Activated gamma-delta T cell treated with anti-CD3 and anti-CD28 coated beads, Interleukin-2, amount 50 U/mL, for 16 hours (primary cell): ENCODE data around the gene SPINDOC.
"Not testable (repeated sequence)": the region's sequence is repeated elsewhere in the genome, so short reads cannot be mapped to it uniquely, and the experiment has no call there.

Source experiments
- DNase-seq: peaks from one replicate; pipeline ENCODE4 v3.0.0-alpha.2; 2020; ENCODE audit warnings: low read depth

Gene SPINDOC, protein sequence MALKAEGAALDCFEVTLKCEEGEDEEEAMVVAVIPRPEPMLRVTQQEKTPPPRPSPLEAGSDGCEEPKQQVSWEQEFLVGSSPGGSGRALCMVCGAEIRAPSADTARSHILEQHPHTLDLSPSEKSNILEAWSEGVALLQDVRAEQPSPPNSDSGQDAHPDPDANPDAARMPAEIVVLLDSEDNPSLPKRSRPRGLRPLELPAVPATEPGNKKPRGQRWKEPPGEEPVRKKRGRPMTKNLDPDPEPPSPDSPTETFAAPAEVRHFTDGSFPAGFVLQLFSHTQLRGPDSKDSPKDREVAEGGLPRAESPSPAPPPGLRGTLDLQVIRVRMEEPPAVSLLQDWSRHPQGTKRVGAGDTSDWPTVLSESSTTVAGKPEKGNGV

DNA sequence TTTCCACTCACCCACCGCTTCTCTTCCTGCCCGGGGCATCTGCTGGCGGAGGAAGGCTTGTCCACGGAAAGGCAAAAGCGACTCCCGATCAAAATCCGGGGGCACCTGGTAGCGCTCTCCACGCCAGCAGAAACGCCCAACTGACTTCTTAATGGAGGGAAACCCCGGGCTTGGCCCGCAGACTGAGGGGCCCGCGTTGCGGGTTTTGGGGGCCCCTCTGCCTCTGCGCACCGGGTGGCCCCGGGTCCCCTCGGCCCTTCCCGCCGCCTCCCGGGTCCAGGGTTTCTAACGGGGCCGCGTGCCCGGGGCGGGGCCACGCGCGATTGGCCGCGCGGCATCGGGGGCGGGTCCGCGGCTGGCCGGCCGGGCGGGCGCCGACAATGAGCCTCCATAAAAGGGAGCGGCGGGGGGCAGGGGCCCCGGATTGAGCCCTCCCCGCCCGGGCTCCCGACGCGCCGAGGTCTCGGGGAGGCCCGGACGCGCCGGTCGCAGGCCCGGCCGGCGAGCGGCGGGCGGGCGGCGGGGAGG, at the start of gene SPINDOC:
Gene SPINDOC (plus strand): TSS at position 422 of the 528 bp plus-strand sequence. CDS start 231 bp downstream, outside the sequence.
- peak; percentile 51 for DNase-seq

DNA sequence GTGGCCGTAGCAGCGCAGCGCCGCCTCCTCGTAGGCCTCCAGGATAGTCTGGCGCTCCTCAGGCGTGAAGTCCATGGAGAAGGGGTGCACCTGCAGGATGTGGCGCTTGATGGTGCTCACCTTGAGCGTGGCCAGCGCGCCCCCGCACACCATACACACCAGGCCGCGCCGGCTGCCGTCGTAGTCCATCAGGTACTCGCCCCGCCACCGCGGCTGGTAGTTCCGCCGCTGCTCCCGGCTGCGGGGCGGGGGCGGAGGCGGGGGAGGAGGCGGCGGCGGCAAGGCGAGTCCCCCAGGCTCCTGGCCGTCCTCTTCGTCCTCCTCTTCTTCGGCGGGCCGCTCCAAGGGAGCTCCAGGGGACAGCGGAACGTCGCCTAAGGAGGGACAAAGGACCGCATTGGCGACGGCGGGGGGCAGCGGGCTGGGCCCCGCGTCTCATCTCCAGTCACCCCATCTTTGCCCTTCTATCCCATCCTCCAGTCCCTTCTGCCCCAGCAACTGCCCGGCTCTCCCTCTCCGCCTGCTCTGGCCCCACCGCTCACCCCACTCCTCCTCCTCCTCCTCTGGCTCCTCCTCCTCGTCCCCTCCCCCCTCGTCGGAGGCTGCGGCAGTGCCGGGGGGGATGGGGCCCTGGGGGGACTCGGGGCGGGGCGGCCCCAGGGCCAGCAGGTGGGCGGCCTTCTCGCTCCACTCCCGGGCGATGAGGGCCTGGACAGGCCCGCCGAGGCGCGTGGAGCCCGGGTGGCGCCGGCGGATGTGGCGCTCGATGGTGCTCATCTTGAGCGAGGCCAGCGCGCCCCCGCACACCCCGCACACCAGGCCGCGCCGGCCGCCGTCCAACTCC, 49.5 kb upstream of the SPINDOC start:
- no peak for DNase-seq

DNA sequence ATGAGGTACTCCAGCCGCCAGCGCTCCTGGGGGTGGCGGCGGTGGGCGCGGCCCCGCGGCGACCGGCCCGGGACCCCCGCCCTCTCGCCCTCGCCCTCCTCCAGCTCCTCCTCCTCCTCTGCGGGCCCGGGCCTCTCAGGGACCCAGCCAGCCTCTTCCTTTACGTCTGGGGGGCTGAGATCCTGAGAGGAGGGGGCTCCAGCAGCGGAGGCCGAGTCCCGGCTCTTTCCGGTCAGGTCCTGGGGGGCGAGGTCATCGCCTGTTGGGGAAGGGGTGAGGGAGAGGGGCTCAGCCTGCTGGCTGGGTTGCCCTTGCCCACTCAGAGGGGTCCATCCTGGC, 48.9 kb upstream of the SPINDOC start:
- no peak for DNase-seq

DNA sequence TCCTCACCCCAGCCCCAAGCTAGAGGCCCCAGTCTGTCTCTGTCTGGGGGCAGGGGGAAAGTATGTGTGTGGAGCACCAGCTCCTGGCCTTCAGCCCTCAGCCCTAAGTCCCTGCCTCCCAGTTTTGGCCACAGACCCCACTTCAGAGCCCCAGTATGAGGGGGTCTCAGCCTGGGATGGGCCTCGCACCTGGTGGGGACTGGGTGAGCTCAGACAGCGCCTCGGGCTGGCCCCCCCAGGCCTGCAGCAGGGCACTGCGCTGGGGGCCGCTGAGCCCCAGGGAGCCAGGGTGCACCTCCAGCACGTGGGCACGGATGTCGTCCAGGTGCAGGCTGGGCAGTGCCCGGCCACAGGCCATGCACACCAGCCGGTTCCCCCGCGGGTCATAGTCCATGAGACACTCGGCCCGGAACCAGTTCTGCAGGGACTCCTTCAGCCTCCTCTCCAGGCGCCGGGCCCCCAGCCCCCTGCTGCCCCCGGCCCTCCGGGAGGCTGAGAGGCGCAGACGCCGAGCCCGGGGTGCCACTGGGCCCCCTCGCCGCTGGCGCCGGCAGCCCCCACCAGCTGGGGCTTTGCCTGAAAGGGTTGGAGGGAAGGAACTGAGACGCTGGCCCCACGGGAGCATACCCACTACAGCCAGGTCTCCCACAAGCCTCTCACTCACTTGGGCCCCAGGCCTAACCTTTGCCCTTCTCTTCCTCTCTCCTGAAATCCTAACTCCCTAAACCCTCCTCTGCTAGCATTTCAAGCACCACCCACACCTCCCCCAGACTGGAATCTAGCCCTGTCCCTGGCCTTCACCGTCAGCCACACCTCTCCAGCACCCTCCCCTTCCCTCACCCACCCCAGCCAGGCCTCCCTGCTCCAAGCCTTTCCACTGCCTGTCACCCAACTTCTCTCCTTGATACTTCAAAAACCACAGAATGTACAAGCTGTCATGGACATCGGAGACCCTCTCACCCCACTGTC, 48.3 kb upstream of the SPINDOC start:
- DNase-seq = no peak

DNA sequence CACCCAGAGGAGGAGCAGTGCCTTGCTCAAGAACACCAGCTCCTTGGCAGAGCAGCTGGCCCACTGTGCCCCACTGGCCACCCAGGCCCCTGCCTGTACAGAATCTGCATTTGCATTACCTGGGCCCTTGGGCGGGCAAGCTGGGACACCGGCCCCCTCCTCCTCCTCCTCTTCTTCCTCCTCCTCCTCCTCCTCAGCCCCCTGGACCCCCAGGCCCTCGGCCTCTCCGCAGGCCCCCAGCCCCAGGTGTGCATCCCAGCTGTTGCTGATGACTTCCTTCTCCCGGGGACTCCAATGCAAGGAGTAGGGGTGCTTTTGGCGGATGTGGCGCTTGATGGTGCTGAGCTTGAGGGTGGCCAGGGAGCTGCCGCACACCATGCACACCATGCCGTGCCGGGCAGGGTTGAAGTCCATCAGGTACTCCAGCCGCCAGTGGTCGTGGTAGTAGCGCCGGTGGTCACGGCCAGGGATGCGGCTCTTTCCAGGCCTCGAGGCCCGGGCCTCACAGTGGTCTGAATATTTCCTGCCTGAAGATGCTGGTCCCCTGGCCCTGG, 47.5 kb upstream of the SPINDOC start:
- no peak for DNase-seq

DNA sequence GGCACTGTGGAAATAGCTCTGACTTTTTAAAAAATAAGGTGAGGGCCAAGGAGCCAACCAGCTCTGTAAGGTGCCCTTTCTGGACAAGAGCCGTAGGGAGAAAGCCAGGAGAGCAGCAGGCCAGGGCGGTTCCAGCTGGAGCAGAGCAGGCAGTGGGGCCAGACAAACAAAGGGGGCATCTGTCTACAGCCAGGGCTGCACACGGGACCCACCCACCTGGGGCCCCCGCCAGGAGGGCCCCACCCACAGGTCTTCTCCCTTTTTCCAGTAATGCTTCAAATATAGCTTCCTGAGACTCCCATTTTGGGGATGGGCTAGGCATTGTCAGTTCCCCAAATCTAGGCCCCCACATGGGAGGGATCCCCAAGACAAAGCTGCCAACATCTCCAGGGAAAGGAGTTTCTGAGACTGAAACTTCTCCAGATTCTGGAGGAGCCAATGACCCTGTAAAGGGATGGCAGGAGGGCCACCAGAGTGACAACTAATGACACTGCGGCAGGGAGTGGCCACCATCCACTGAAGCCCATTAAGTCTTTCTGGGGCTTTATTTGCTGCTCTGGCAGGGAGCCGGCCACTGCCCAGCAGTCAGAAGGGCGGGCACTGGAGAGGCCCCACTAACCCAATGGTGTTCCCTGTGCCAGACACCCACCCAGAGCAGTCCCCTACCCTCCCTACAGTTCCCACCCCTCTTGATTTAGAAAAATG, 46.6 kb upstream of the SPINDOC start:
- no peak for DNase-seq

DNA sequence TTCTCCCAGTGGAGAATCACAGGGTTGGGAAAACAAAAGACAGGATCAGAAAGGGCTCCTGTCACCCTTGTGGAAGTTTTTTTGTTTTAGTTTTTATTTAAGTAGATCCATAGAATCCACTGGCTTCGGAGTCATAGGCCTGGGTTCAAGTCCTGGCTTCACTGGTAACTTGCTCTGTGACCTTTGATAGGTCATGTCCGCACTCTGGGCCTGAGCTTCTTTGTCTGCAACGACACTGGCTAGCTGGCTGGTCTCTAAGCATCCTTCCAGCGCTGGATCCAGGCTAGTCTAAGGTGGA, 46.0 kb upstream of the SPINDOC start:
- DNase-seq = no peak

DNA sequence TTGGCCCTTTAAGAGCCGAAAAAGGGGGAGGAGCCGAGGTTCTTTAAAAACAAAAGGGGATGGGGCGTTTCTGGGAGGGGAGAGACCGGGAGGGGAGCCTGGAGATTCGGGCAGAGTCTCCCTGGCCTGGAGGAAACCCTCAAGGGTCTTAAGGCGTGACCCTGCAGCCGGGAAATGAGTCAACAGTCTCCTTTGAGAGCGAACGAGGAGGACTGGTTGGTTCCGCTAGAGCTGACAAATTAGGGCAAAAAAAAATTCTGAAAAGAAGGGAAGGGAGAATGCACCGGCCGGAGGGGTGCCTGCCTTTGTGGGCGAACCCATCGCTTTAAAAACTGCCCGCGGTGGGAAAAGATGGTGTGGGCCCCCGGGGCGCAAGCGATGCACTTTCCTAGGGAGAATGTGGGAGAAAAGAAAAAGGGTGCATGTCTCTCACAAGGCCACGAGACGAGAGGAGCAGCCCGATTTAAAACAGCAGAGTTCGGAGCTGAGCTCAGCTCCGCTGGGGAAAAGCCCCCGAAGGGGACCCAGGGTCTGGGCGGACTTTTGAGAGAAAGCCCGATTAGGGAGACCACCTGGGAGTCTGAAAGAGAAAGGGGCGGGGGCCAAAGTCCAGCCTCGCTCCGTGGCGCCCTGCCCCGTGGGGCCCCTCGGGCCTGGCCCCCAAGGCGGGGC, 45.6 kb upstream of the SPINDOC start:
- DNase-seq = peak; percentile 15

DNA sequence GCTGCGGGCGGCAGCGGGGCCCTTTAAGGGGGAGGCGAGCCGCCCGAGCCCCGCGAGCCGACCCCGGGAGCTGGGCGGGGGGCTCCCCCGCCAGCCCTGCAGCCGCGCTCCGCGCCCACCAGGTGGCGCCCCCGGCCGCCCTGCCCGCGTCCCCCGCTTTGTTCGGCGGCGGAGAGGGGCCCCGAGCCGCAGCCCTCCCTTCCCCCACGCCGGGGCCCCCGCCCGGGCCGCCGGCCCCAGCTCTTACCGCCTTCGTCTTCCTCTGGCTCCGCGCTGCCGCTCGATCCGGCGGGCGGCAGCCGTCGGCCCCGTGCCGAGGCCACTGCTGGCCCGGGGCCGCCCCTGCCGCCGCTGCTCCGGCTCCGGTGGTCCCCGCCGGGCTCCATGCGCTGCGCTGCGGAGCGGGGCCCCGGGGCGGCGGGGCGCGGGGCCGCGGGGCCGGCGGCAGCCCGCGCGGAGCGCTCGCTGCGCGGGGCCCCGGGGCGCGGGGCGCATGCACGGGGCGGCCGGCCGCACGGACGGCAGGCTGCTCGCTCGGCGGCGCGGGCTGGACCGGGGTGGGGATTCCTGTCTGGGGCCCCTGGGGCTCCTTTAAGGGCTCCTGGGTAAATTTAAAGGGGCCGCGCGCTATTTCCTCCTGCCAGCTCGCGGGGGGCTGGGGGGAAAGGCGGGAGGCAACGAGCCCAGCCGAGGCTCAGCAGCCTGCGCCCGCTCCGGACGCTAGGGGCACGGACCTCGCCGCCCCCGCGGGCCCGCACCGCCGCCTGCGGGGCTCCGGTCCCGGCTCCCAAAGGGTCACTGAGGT, 44.8 kb upstream of the SPINDOC start, which contains the start of gene ZFTA:
Gene ZFTA (minus strand): TSS at position 539 of the 805 bp plus-strand sequence. CDS start 153 bp downstream, at position 386.
- peak; percentile 51 for DNase-seq

DNA sequence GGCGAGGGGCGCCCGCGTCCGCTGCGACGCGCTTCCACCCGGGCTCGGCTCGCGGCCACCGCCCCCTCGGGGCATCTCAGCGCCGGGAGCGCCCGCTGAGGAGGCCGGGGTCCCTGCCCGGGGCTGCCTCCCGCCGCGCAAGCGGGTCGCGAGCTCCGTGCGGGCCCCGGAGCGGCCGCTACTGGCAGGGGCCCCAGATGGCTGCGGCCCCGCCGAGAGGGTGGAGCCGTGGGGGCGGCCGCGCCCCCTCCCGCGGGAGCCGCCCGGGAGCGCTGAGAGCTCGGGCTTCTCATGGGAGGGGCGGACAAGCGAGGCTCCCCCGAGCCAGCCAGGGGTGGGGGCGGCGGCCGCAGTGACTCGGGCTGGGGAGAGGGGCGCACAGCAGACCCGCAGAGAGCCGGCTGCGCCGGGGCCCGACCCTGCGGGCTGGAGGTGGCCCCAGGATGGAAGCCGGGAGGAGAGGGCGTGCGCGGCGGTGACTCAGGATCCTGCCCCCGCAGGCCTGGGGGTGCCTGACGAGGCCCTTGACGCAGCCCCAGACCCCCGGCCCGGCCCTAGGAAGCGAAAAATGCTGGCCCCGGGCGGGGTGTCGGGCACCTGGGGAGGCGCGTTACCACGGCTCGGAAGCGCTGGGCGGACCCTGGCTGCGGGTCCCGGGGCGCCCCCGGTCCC, 44.1 kb upstream of the SPINDOC start:
- DNase-seq = no peak

DNA sequence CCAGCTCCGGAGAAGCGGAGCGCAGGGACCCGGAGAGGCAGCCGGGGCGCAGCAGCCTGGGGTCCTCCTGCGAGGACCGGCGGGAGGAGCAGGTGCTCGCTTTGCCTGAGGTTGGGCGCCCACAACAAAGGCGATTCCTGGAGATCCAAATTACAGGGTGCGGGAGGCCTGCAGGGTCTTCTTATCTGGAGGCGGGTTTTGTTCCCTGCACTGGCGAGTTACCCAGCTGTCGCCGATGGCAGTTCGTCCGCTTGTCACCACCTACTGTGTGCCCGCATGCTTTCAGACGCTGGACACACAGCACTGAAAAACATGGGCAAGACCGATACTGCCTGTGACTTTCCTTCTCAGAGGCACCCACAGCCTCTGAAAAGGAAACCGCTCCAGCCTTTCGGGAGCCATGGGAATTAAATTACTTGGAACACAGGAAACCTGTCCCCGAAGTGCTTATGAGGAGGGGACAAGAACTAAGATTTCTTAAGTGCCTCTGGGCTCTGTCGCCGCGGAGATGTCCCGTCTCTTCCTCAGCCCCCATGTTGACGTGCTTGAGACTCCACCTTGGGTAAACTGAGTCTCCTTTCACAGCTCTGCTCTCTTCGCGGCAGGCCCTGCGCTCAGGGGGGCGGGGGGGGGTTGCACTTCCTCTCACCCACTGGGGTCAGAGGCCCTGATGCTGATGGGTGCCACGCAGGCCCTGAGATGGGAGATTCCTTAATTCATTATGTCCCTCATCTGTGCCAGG, 43.4 kb upstream of the SPINDOC start:
- DNase-seq = no peak

DNA sequence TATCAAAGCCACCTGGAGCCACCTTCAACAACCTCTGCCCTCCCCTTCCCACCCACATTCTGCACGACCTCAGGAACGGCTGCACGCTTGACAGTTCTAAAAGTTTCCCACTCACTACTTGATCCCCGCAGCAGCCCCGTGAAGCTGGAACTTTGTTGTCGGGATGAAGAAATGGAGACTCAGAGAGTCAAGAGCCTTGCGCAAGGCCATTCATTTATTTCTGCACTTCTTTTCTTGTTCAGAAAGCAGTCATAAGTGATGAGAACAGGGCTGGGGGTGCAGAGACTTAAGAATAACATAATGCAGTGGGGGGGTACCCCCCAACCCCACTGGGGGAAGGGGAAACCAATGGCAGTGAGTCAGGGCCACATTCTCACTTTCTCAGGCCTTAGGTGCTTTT, 42.5 kb upstream of the SPINDOC start:
- no peak for DNase-seq

DNA sequence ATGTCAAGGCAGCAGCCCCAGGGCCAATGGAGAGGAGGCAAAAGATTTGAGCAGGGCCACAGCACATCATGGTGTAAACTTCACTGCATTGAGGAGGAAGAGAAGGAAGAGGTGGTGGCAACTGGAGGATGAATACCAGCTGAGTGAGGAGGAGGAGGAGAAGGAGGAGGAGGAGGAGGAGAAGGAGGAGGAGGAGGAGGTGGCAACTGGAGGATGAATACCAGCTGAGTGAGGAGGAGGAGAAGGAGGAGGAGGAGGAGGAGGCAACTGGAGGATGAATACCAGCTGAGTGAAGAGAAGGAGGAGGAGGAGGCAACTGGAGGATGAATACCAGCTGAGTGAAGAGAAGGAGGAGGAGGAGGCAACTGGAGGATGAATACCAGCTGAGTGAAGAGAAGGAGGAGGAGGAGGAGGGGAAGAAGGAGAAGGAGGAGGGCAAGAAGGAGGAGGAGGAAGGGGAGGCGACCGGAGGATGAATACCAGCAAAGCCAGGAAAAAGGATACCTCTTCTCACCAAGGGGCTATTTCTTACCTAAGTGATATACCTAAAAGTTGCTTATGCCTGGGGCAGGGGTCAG, 41.4 kb upstream of the SPINDOC start:
- not testable (repeated sequence) for DNase-seq

DNA sequence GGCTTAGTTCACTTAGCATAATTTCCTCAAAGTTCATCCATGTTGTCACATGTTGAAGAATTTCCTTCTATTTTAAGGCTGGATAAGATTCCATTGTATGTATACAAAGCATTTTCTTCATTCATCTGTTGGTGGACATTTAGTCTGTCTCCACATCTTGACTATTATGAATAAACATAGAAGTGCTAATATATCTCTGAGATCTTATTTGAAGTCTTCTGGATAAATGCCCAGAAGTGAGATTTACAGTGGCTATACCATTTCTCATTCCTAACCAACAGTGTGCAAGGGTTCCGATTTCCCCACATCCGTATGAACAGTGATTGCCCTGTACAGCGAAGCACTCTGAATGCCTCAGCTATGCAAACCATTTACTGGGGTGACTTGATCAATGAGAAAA, 38.1 kb upstream of the SPINDOC start:
- DNase-seq = no peak

DNA sequence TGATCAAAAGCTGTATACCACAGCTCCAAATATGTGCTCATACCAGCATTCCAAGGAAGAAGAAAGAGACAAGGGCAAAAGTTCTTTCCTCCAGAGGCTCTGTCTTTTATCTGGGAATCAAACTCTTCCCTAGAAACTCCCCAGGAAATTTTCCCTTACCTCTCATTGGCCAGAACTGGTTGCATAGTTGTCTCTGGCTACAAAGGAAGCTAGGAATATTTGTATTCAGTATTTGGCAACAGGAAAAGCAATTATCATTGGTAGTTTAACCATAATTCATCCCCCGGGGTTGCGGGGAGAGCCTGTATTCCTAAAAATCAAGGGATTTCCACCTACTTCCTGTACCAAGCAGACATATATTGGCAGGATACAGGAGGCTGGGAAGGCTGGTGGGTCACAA, 34.2 kb upstream of the SPINDOC start:
- no peak for DNase-seq

DNA sequence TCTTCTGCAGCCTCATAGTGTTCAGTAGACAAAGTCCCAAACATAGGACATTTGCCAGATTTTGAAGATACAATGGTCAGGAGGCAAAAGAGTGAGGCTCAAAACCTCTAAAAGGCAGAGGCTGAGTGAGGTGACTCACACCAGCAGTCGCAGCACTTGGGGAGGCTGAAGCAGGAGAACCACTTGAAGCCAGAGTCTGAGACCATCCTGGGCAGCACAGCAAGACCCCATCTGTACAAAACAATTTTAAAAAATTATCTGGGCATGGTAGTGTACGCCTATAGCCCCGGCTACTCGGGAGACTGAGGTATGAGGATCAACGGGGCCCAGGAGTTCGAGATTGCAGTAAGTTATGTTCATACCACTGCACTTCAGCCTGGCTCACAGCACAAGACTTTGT, 30.5 kb upstream of the SPINDOC start:
- no peak for DNase-seq

DNA sequence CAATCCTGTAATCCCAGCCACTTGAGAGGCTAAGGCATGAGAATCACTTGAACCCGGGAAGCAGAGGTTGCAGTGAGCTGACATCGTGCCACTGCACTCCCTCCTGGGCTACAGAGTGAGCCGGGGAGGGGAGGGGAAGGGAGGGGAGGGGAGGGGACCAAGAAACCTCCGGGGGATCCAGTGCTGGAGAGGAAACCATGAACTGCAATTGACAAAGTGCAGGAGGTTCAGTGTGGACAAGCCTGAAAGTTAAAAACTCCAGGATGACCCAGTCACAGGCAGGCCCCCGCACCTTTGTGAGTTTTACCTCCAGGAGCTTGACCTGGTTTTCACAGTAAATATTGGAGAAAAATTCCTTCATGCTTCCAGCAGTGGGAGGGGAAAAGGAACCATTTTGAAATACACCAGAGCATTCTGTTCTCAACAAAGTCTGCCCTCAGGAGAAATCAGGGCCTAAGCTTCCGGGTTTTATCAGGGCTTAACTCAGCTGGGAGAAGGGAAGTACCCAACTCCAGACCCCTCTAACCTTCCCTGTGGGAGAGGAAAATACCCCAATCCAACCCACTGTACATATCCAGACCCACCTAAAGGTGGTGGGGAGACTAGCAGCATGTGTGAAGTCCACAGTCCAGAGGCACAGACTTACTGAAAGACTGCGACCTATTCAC, 29.2 kb upstream of the SPINDOC start:
- DNase-seq = no peak
